AG10803 (cell line): ENCODE data around the gene HIPK2.
A peak's percentile ranks its signal among the peaks of the same experiment; 100 is the strongest.

Source experiments
- DNase-seq: peaks from one replicate; pipeline ENCODE4 v3.0.0; 2010; ENCODE audit warnings: low read depth
- H3K4me3 ChIP-seq: 2 replicates; pipeline ENCODE4 v1.5.1; 2011; ENCODE audit warnings: mild to moderate bottlenecking, low read length, control low read depth
- TF ChIP-seq, protein P1 (sequence below): conservative IDR thresholded peaks from 2 replicates; pipeline ENCODE4 v1.5.1; 2011; ENCODE audit warnings: mild to moderate bottlenecking, low read length, control low read depth, inconsistent platforms

HIPK2 gene

DNA sequence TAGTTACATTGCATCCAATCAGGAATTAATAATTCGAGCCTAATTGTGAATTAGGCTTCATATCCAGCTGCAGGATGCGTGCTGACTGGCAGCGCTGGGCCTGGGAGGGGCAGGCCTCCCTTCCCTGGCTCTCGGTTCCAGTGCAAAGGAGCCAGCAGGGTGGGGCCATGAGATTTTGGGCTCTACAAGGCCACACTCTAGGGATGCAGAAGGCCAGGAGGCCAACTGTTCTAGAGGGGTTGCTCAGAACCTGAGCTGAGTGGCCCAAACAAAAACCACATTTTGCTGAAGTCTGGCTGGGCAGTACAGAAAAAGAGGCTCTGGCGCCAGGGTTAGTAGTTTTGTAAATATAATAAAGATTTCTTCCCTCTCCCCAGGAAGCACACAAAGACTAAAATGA is 182.0 kb downstream of the HIPK2 start:
- no peak for DNase-seq
- TF ChIP-seq, protein P1, sequence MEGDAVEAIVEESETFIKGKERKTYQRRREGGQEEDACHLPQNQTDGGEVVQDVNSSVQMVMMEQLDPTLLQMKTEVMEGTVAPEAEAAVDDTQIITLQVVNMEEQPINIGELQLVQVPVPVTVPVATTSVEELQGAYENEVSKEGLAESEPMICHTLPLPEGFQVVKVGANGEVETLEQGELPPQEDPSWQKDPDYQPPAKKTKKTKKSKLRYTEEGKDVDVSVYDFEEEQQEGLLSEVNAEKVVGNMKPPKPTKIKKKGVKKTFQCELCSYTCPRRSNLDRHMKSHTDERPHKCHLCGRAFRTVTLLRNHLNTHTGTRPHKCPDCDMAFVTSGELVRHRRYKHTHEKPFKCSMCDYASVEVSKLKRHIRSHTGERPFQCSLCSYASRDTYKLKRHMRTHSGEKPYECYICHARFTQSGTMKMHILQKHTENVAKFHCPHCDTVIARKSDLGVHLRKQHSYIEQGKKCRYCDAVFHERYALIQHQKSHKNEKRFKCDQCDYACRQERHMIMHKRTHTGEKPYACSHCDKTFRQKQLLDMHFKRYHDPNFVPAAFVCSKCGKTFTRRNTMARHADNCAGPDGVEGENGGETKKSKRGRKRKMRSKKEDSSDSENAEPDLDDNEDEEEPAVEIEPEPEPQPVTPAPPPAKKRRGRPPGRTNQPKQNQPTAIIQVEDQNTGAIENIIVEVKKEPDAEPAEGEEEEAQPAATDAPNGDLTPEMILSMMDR, result no peak
- no peak overlapping the region for H3K4me3 ChIP-seq

DNA sequence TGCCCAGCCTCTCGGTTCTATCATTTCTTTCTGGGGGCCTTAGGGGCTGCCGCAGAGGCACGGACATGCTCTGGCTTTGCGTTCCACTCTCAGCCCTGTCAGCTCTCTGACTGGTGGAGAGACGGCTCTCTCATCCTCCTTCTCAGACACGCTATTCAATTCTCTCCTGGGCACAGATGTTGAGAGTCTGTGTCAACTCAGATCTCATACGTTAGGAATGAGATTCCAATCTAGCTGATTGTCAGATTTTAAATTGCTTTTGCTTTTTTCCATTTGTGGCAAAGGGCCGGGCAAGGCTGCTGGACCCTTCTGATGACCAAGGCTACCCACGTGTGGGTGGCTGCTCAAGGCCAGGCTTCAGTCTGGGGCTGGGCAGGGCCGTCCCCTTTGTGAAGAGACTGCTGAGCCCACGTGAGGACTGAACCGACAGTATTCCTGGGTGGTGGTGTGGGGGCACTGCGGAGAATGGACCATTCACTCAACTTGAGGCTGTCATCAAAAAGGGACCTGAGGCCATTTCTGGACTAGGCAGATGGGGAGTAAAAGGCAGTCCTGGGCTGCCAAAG is 182.8 kb downstream of the HIPK2 start:
- H3K4me3 ChIP-seq, result no peak overlapping the region
- TF ChIP-seq, protein P1, result no peak
- DNase-seq, result peak; percentile 69

DNA sequence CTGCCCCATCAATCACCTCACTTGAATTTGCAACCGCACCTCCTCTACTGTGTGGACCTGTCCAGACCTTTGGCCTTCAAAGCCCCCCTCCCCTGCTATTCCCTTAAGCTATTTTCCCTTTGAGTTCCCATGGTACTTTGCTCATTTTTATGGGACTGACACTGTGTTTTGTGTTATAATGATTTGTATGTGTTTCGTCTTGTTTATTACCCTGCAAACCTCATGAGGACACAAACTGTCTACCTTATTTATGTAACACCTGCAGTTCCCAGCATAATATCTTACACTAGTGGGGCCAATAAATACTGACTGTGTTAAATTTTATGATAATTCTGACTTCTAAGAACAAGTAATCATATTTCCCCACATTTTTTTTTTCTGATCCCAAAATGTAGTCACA is 183.7 kb downstream of the HIPK2 start:
- no peak overlapping the region for H3K4me3 ChIP-seq
- TF ChIP-seq, protein P1, result no peak
- no peak for DNase-seq

DNA sequence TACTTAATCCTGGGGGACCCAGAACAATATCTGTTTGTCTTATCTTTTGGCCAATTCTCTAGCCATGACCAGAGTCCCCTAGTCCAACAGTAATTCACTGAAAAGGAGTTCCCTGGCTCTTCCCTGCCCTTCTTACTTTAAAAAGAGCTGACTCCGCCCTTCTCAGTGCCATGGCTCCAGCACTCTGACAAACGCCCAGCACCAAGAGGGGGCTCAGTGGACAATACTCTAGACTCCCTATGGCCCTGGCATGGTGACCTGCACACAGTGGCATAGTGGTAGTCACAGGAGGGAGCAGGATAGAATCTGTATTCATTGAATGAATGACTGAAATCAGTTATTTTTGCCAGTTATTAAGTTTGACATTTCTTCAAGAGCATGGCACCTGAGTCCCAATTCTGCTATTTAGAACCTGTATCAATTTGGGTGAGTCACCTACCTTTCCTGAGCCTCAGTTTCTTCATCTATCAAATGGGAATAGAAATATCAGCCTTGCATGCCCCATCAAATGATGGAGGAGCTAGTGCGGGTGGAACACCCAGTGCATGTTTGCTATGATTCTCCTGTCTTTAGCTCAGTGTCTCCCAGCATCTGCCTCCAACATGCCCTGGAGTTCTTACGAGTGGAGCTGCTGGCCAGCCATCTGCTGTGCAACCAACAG is 184.9 kb downstream of the HIPK2 start:
- no peak for DNase-seq
- TF ChIP-seq, protein P1, result no peak
- H3K4me3 ChIP-seq, result no peak overlapping the region

DNA sequence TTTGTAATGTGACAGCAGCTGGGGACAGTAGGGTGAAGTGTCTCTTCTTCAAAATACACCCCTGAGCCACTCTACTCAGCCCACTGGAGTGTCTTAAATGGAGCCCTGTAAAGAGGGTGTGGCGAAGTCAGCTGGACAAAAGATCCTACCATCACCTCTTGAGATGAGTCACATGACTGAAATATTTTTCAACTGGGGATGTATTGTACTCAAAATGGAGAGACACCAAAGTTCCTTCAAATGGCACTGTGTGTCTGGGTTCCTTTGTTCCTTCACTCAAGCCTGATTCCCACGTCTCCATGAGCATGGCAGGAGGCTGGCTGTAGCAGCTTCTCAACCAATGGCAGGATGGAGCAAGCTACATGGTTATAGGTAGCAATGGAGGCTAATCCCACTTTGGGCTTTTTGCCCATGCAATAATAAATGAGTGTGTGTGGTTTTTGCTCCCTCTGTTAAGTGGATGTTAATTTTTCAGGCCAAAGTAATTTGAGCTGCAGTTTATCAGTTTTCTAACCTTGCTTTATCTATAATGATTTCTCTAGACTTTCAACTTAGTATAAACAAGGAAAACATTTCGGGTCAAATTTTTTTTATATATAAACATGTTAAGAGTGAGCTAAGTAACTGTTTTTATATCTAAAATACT is 186.1 kb downstream of the HIPK2 start:
- TF ChIP-seq, protein P1, result no peak
- H3K4me3 ChIP-seq, result no peak overlapping the region

DNA sequence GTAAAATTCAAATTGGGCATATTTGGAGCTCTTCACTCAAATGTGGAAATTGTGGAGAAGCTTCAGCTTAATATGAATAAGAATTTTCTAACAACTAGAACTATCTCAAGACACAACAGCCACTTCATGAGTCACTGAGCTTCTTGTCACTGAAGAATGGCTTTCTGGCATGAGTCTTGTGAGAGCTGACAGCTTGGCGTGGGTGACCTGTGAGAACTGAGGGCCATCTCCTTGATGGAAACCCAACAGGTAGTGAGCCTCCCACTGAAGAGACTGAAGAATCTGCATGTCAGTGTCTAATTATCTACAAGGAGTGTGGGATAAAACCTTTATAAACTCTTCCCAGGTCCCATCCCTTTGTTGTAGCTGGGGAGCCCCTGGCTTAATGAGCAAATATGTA is 188.3 kb downstream of the HIPK2 start:
- DNase-seq, result no peak
- TF ChIP-seq, protein P1, result no peak
- H3K4me3 ChIP-seq, result no peak overlapping the region

More for the DNA sequence above, 186.1 kb downstream of the HIPK2 start:
- no peak for DNase-seq

DNA sequence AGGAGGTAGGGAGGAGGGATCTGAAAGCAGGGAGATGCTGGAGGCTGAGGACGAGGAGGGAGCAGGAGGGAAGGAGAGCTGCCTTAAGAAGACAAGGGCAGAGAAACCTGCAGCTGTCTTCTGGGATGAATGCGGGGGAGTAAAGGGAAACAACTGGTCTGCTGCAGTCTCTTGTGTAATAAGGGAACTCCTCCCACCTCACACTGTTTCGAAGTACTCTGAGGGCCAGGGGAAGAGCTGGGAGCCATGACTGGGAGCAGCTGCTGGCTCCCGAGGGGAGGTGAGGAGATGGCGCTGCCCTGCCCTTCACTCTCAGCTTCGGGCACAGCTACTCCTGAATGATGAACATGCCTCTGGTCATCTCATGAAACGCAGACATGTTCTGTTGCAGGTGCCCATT is 189.2 kb downstream of the HIPK2 start:
- no peak overlapping the region for H3K4me3 ChIP-seq
- DNase-seq, result peak; percentile 45
- TF ChIP-seq, protein P1, result no peak
